Thyroid gland (tissue), 4 donors: ENCODE measurements around the gene TTN.

Source experiments
- POLR2A ChIP-seq, 2 donors: fragments of 450-650 bp; IDR thresholded peaks; one replicate each; pipeline ENCODE4 v1.6.1; 2017; ENCODE audit warnings: antibody characterized with exemption in 2 of 2, mild to moderate bottlenecking in 2 of 2, moderate library complexity in 1 of 2
- TF ChIP-seq, protein P1 (sequence below), 6 experiments: fragments of 200-600 bp in 3 of 6; fragments of 450-650 bp in 3 of 6; sonication (generic) in 3 of 6; IDR thresholded peaks; one replicate each; pipeline ENCODE4 v1.5.1; 2016 to 2019; ENCODE audit warnings: antibody characterized with exemption in 6 of 6, mild to moderate bottlenecking in 2 of 6, inconsistent platforms in 1 of 6, moderate library complexity in 1 of 6

DNA sequence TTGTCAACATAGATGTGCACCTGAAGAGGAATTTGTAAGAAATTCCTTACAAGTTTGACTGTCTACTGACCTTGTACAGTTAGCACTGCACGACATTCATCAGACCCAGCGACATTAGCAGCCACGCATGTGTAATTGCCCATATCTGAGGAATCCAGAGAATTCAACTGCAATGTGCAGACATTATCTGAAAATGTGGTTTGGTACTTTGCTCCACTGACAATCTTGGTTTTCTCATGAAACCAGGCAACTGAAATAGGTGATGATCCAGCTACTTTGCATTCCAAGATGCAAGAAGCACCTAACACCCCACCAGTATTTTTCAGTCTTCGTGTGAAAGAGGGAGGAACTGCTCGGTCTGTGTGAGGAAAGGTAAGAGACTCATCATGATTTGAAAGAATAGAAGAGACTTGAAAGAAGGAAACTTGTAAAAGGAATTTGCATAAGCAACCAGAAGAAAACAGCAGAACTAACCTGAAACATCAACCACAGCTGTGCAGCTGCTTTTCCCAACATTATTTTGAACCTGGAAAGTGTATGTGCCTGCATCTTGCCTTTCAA, 83.4 kb downstream of the TTN start:
- TF ChIP-seq, protein P1, sequence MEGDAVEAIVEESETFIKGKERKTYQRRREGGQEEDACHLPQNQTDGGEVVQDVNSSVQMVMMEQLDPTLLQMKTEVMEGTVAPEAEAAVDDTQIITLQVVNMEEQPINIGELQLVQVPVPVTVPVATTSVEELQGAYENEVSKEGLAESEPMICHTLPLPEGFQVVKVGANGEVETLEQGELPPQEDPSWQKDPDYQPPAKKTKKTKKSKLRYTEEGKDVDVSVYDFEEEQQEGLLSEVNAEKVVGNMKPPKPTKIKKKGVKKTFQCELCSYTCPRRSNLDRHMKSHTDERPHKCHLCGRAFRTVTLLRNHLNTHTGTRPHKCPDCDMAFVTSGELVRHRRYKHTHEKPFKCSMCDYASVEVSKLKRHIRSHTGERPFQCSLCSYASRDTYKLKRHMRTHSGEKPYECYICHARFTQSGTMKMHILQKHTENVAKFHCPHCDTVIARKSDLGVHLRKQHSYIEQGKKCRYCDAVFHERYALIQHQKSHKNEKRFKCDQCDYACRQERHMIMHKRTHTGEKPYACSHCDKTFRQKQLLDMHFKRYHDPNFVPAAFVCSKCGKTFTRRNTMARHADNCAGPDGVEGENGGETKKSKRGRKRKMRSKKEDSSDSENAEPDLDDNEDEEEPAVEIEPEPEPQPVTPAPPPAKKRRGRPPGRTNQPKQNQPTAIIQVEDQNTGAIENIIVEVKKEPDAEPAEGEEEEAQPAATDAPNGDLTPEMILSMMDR (IDR thresholded peaks at IDR 0.05): no peak
- no peak for TF ChIP-seq POLR2A (IDR thresholded peaks at IDR 0.05)
